CD4-positive, alpha-beta T cell (primary cell): ENCODE measurements around the gene SMYD3. TPM values are rescaled to one million over a fixed set of nuclear protein-coding genes. Genes with fewer than 3 reads are reported as not detected.

Experiments
- ATAC-seq: fragments of 200-7000 bp; cut with Tn5 transposase; one replicate; pipeline ENCODE4 v1.10.0; 2022; ENCODE audit warnings: mild to moderate bottlenecking; ENCODE audit not compliant: poor library complexity
- CTCF ChIA-PET: fragments of 350-600 bp; sonication (Branson Sonifier 250); formaldehyde crosslinking; loops from one replicate; lab custom pipeline; 2021; ENCODE audit warnings: antibody characterized with exemption, inconsistent platforms; lab: Charles Lee
- POLR2A ChIA-PET: fragments of 350-600 bp; sonication (Branson Sonifier 250); formaldehyde crosslinking; loops from one replicate; lab custom pipeline; 2021; ENCODE audit warnings: antibody characterized with exemption, inconsistent platforms; lab: Charles Lee
- DNase-seq, 14 experiments: peaks; one replicate each; pipeline ENCODE4 v3.0.0-alpha.2; 2013 to 2020; ENCODE audit warnings: mixed read lengths in 2 of 14
- H3K27ac ChIP-seq, 2 donors: one replicate each; pipeline versions ENCODE4 v1.5.1 to v1.7.0; 2013; ENCODE audit warnings: low read length in 2 of 2, low read depth in 1 of 2, mild to moderate bottlenecking in 1 of 2
- H3K27me3 ChIP-seq, 2 experiments: 1 replicate in 1 of 2; 2 replicates in 1 of 2; pipeline versions ENCODE4 v1.6.1 to v1.7.0; 2013; ENCODE audit warnings: low read length in 2 of 2, control low read depth in 1 of 2, mild to moderate bottlenecking in 1 of 2, moderate library complexity in 1 of 2; ENCODE audit not compliant: insufficient read depth in 2 of 2, control insufficient read depth in 1 of 2
- H3K36me3 ChIP-seq: one replicate; pipeline ENCODE4 v1.6.1; 2013; ENCODE audit warnings: low read length, control low read depth; ENCODE audit not compliant: insufficient read depth
- H3K4me1 ChIP-seq: one replicate; pipeline ENCODE4 v1.6.1; 2013; ENCODE audit warnings: low read length, control low read depth; ENCODE audit not compliant: insufficient read depth
- H3K4me3 ChIP-seq: one replicate; pipeline ENCODE4 v1.5.1; 2013; ENCODE audit warnings: mild to moderate bottlenecking, low read length, moderate library complexity
- H3K9me3 ChIP-seq, 2 experiments: 1 replicate in 1 of 2; 2 replicates in 1 of 2; pipeline versions ENCODE4 v1.6.1 to v1.7.0; 2013; ENCODE audit warnings: low read length in 2 of 2, mild to moderate bottlenecking in 2 of 2, control low read depth in 1 of 2, moderate library complexity in 1 of 2; ENCODE audit not compliant: control insufficient read depth in 1 of 2, insufficient read depth in 1 of 2
- H3K27ac Mint-ChIP-seq: one replicate; pipeline ENCODE4 v1.8.0; 2020; ENCODE audit warnings: mixed read lengths
- H3K27me3 Mint-ChIP-seq: one replicate; pipeline ENCODE4 v1.8.0; 2021; ENCODE audit warnings: mixed read lengths
- H3K36me3 Mint-ChIP-seq: one replicate; pipeline ENCODE4 v1.8.0; 2021; ENCODE audit warnings: low read depth, mixed read lengths
- H3K4me1 Mint-ChIP-seq: one replicate; pipeline ENCODE4 v1.8.0; 2021; ENCODE audit warnings: low read depth, mixed read lengths
- H3K4me3 Mint-ChIP-seq: one replicate; pipeline ENCODE4 v1.8.0; 2020; ENCODE audit warnings: mild to moderate bottlenecking, mixed read lengths
- H3K9me3 Mint-ChIP-seq: one replicate; pipeline ENCODE4 v1.8.0; 2020; ENCODE audit warnings: mixed read lengths
- CTCF ChIP-seq: fragments of 200-600 bp; IDR thresholded peaks from one replicate; pipeline ENCODE4 v1.8.0; 2022; ENCODE audit warnings: antibody characterized with exemption, mild to moderate bottlenecking
- intact Hi-C, 2 experiments: fragments of 100-400 bp; cut with DNase I in 1 of 2; cut with micrococcal nuclease in 1 of 2; formaldehyde crosslinking; loops; one replicate each; pipeline versions ENCODE4 v1.15.1 to v1.9.0; 2023 to 2025; cut with DNase I, micrococcal nuclease
- total RNA-seq, 174 experiments: library from RNA in 2 of 174; stranded (reverse) in 2 of 174; gene quantifications; one replicate each; pipeline ENCODE4 v1.2.3 and lab custom pipeline; 2021 to 2026

Gene SMYD3
- total RNA-seq, 2 experiments from 2014 or later, result 18.8 to 19.6 TPM

- Mint-ChIP-seq H3K4me1 (no peaks in the 10 kb centered on the region), H3K27me3 (no peaks in the 10 kb centered on the region), H3K36me3 (peaks cover 33% of the 10 kb centered on the region), H3K27ac (no peak overlapping the region), H3K9me3 (no peaks in the 10 kb centered on the region), H3K4me3 (no peak overlapping the region)
- intact Hi-C loops, result no loop called here
- DNase-seq, result no peak
- Histone ChIP-seq H3K4me1 (no peaks in the 10 kb centered on the region), H3K36me3 (no peaks in the 10 kb centered on the region), H3K27ac (no peak overlapping the region), H3K9me3 (peaks cover 0 to 6% of the 10 kb centered on the region in 2 experiments), H3K4me3 (no peak overlapping the region), H3K27me3 (no peaks in the 10 kb centered on the region)
- ChIA-PET CTCF (no interaction called here), POLR2A (no interaction called here)
- no peak for ATAC-seq
- no peak for TF ChIP-seq CTCF
Measured at GRCh38 chr1:246187834-246188372, 319.2 kb downstream of the SMYD3 start.

DNA sequence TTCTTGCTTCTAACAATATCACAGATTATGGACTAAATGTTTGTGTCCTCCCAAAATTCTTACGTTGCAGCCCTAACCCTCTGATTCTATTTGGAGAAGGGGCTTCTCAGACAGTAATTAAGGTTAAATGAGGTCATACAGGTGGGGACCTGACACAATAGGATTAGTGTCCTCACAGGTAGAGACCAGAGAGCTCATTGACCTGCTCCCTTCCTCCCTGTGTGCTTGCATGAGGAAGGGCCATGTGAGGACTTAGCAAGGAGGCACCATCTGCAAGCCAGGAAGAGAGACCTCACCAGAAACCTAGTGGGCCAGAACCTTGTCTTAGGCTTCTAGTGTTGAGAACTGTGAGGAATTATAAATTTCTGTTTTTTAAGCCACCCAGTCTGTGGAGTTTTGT lies 322.6 kb downstream of the SMYD3 start:
- no peaks in the 10 kb centered on the region for H3K27me3 ChIP-seq
- intact Hi-C loops, result no loop called here
- no peak for ATAC-seq
- H3K9me3 ChIP-seq, result peaks cover 0 to 6% of the 10 kb centered on the region in 2 experiments
- H3K36me3 Mint-ChIP-seq, result peaks cover 23% of the 10 kb centered on the region
- TF ChIP-seq CTCF, result no peak
- H3K4me1 ChIP-seq, result no peaks in the 10 kb centered on the region
- no peak overlapping the region for H3K4me3 ChIP-seq
- H3K9me3 Mint-ChIP-seq, result no peaks in the 10 kb centered on the region
- H3K4me3 Mint-ChIP-seq, result no peak overlapping the region
- ChIA-PET CTCF (no interaction called here), POLR2A (no interaction called here)
- H3K27ac Mint-ChIP-seq, result no peak overlapping the region
- H3K4me1 Mint-ChIP-seq, result no peaks in the 10 kb centered on the region
- no peaks in the 10 kb centered on the region for H3K27me3 Mint-ChIP-seq
- H3K27ac ChIP-seq, result no peak overlapping the region
- no peak for DNase-seq
- no peaks in the 10 kb centered on the region for H3K36me3 ChIP-seq

GRCh38 chr1:246182149-246182851 lies 324.8 kb downstream of the SMYD3 start:
- H3K4me1 Mint-ChIP-seq, result no peaks in the 10 kb centered on the region
- Histone ChIP-seq H3K27me3 (no peaks in the 10 kb centered on the region), H3K27ac (no peak overlapping the region), H3K4me3 (no peak overlapping the region), H3K9me3 (peaks cover 0 to 6% of the 10 kb centered on the region in 2 experiments), H3K4me1 (no peaks in the 10 kb centered on the region), H3K36me3 (no peaks in the 10 kb centered on the region)
- H3K36me3 Mint-ChIP-seq, result peaks cover 39% of the 10 kb centered on the region
- no peak overlapping the region for H3K4me3 Mint-ChIP-seq
- ChIA-PET POLR2A (no interaction called here), CTCF (no interaction called here)
- TF ChIP-seq CTCF, result no peak
- intact Hi-C loops, result no loop called here
- ATAC-seq, result no peak
- DNase-seq, result no peak
- H3K27ac Mint-ChIP-seq, result no peak overlapping the region
- no peaks in the 10 kb centered on the region for H3K9me3 Mint-ChIP-seq
- no peaks in the 10 kb centered on the region for H3K27me3 Mint-ChIP-seq
